ENCODE results near the gene RAX2.

RAX2 gene

DNA sequence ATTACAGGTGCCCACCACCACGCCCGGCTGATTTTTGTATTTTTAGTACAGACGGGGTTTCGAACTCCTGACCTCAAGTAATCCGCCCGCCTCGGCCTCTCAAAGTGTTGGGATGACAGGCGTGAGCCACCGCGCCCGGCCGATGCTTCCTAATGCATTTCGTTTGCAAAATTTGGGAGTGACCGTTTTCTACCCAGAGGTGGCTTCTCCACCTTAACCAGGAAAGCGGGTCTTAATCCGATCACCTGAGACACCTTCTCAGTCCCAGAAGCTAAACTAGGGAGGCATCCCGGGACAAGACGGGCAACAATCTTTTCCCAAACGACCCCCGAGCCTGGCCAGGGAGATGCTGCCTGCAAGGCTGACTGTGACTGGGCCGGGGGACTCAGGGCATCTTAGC, 29.0 kb upstream of the RAX2 start:
- DNase-seq = no peak

DNA sequence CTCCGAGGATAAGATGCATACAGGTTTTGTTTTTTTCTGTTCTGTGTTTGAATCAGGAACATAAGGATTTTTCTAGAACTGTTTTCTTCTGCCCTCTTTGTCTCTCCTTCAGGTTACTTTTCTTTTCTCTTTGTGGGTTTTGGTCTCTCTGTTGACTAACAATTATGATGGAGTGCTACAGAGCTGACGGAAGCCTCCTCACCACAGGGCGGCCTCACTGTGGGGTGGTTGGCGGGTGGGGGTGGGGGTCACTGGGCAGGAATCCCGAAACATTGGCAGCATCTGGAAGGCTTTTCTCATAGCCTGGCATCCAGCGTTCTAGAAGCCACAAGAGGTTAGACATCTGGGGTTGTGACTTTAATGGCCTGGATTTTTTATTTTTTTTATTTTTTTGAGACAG, 26.1 kb upstream of the RAX2 start:
- DNase-seq = no peak

DNA sequence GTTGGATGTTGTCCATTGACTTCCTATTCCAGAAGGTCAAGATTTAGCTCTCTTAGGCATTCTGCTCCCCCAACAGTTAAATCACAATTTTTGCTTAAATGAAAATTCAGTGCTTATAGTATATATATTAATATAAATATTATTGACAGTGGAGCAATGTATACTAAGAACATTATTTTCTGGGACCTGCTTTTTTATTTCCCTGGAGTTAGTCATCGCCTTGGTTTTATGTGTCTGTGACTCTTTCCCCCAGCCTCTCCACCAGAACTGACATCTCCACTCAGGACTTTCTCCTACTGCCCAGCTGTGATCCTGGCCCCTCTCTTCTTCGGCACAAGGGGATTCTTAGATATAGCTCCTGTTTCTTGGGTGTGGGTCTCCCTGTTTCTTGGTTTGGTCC, 24.3 kb upstream of the RAX2 start:
- no peak for DNase-seq

DNA sequence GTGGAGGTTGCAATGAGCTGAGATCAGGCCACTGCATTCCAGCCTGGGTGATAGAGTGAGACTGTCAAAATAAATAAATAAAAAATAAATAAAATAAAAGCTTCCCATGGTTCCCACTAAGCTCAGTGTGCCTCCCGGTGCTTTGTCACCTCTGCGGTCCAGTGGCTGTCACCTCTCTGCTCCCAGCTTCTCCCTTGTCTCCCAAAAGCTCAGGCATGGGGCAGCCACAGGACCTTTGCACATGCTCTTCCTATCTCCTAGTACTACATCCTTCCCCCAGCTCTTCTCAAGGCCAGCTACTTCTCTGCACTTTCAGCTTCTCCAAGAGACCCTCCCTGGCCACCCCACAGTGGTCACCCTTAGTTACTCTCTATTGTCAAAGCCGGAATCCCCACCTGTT, 21.8 kb upstream of the RAX2 start:
- DNase-seq = no peak

DNA sequence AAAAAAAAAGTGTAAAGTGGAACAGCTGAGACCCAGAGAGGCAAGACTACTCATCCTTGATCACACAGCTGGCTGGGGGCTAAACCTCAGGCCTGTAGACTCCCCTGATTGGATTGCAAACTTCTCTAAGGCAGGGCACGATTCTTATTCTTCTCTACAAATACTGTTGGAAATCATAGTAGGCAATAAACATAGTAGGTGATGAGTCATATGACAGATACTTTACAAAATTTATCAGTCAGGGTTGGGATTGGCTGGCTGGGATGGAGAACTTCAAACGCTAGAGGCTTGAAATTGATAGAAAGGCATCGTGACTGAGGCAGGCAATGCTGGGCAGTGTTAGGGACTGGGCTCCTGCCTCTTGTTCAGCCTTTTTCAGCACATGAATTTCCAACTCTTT, 20.1 kb upstream of the RAX2 start:
- no peak for DNase-seq

DNA sequence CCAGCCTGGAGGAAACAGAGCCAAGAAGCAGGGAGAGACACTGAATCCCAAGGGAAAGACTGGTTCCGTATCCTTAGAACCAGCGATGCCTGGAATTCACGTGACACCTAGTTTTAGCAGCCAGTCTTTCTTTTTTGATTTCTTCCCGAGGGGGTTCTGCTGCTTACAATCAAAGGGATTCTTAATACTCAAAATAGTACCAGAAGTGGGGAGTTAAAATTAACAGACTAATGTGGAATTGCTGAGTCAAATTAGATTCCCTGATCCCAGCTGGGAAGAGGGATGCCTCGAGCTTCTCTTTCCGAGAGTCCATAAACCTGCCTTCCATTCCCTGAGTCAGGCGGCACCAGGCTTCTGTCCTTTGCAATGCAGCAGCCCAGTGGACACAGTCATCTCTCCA, 18.9 kb upstream of the RAX2 start:
- DNase-seq = no peak

DNA sequence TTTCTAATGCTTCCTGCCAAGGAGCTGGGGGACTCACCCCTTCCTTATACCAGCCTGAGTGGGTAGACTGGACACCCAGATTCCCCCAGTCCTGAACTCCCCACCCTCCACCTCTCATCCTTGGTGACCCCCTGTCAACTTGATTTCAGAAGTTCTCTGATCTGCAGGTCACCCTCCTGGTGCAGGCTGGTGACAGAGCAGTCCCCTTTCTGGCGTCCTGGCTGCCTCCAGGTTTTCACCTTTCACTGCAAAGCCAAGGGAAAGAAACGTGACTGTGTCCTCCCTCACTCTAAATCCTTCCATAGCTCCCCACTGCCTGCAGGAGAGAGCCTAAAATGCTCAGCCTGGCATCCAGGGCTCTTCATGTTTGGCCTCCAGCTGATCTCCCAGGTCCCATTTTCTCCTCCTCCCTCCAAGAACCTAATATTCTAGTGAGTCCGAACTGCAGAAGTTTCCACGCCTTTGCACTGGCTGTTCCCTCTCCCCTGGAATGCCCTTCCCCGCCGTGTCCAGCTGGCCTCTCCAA, 18.2 kb upstream of the RAX2 start:
- no peak for DNase-seq

DNA sequence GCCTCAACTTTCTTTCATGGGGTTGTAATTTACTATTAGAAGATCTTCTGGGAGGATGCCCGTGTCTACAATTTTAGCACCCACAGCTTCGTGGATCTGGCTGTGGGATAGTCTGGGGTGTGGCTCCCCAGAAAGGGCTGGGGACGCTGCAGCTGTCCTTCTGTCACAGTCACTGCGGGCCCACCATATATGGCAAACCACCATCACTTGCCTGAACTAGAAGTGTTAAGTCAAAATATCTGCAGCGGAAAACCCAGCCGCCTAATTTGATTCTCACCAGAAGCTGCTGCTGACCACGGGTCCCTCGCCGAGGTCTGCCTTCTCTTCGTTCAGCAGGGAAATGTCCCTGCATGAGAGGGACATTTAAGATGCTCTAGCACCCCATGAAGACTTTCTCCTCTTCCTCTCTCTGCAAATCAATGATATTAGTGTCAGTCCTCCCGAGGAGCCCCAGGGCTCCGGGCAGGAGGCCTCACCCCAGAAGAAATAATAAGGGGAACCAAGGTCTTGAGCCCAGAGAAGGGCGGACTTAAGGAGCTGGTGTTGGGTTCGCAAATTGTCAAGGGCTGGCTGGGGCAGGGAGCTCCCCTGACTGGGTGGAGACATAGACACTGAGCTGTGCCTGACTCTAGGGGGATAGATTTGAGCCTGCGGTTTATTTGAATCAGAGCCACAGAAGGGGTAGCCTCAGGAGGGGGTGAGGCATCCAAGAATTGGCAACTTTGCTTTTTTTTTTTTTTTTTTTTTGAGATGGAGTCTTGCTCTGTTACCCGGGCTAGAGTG, 17.2 kb upstream of the RAX2 start:
- no peak for DNase-seq

DNA sequence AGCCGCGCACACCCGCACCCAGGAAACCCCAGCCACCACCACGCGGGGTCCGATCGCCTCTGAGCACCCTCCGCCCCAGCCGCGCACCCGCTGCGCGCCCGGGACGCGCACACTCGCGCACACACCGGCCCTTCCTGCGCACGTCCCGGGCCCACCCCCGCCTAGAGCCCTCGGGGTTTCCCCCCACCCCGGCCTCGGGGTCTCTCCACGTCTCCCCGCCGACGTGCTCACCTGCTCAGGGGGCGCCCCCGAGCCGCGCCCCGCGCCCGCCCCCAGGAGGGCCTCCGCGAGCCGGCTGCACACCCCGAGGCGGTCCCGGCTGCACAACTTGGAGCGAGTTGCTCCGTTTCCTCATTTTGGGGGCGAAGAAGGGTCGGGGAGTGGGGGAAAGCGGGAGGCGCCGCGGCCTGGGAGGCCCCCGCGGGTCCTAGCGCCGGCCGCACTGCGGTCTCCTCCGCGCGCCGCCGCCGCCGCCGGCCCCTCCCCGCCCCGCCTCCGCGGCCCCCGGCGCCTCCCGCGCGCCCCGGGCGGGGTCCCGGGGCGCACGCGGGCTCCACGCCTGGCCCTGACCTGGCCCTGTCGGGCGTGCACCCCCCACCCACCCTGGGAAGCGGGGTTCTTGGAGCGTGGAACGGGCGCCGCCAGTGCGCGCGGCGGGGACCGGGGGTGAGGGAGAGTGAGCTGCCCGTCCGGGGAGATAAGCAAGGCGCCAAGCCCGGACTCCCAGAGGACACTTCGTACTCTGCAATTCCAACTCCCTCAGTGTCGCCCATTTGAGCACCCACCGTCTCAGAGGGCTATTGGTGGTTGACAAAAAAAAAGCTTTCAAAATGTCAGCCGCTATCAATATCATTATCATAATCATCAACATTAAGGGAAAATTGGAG, 14.2 kb upstream of the RAX2 start, which contains the start of gene MATK:
Gene MATK, minus strand, starts transcription at position 444 of the 887 bp plus-strand sequence. CDS start 1,246 bp downstream, outside the sequence.
- no peak for DNase-seq

DNA sequence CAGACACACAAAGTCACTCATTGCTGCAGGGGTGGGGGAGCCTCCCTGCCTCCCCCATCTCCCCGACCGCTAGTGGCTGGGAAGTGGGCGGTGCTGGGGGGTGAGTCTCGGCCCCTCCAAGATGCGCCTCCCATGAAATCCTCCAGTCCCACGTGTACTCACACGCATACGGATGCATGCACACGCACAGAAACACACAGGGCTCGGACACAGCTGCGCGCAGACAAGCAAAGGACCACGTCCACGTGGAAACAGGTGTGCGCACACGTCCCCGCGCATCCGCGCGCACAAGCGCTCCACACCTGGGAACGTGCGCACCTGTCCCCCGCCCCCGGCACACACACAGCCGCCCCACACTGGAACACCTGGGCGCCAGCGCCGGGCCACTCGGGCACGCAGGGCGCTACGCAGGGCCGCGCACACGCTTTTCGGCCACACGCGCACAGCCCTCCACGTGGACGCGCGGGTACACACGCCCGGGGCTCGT, 13.5 kb upstream of the RAX2 start:
- DNase-seq = no peak

DNA sequence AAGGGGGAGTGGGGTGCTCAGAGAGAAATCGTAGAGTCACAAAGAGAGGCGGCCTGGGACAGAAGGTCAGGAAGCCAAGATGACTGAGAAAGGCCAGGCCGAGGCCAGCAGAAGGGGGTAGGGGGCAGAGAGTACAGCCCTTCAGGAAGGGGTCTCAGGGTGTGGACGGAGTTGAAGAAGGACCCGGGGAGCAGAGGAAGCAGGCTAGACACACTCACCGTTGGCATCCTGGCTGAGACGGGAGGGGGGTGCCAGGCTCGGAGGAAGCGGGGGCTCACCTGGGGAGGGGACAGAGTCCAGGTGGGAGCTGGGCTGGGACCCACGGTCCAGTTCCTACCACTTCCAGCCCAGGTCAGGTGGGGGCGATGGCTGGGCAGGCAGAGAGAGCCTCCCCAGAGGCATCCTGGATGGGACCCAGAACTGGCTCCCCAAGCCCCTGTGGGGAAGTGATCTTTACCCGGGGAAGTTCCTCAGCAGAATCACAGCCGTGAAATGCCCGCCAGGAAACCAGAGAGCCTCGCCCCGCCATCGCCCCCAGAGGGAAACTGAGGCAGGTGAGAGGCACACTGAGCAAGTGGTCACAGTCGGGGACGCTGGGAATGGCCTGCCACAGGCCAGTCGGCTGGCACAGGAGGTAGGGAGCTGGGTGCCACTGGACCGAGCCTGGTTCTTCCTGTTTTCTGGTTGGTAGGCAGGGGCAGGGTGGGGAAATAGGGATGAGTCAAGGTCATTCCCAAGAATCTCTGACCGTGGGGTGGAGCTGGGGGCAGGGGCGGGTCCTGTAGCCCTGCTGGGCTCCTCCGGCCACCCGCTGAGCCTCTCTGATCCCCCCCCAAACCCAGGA, 12.8 kb upstream of the RAX2 start:
- peak; percentile 18 for DNase-seq

DNA sequence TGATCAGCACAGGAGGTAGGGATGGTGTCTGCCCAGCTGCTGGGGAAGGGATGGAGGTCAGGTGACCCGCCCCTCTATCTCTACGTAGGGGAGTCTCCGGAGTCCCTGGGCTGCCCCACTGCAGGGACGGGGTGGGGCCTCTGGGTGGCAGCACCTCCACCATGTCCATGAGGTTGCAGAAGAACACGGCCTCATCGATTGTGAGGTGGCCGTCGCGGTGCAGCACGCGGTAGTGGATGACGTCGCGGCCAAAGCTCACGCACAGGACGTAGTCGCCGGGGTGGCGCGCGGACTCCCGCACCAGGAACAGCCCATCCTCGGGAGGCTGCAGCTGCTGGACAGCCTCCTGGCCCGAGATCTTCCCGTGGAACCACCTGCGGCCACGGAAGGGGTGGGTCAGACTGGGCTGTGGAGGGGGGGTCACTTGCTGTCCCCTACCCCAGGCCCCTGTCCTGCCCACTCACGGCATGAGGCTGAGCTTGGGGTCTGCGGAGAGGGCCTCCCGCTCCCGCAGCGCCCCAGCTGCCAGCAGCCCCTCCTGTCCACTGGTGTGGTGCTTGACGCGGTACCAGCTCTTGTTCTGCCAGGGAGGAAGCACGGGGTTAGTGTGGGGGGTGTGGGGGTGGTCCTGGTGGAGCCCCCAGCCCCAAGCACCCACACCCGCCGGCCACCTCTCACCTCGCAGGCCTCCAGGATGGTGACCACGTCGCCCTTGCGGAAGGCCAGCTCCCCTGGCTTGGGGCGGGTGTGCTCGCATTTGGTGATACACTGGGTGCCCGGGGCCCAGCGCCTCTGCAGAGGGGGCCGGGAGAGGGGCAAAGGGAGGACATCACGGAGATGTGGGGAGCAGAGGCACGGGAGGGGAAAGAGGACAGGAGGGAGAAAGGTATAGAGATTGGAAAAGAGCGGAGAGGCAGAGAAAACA, 11.9 kb upstream of the RAX2 start:
- no peak for DNase-seq

DNA sequence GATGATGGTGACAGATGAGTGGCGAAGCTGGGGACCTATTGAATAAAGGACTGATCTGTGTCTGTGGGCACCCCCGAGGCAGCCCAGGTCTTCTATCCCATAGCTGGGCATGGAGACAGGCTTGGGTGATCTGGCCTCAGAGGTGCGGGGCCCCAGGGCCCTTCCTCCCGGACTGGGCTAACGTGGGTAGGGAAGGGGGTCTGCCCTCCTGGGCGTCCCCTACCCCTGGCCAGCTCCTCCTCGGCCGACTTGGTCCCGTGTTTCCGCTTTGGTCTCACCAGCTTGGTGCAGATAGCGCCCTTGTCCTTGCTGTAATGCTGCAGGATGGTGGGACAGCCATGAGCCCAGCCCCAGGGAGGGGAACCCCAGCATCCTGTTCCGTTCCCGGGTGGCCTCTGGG, 10.9 kb upstream of the RAX2 start:
- no peak for DNase-seq

DNA sequence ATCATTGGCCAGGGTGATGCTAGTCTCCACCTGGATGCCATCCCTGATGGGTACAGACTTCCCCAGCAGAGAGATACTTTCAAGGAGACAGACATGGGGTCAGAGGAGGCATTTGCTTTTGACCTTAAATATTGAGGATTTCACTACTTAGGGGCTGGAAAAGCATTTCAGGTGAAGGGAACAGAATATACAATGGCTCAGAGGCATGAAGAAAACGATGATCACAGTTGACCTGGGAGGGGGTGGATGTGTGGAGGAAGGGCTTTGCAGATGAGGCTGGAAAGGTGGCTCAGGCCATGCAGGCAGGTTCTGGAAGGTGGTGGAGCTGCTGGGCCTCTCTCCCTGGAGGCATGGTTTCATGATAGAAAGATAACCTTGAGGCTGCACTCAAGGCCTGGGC, 10.3 kb upstream of the RAX2 start:
- no peak for DNase-seq

DNA sequence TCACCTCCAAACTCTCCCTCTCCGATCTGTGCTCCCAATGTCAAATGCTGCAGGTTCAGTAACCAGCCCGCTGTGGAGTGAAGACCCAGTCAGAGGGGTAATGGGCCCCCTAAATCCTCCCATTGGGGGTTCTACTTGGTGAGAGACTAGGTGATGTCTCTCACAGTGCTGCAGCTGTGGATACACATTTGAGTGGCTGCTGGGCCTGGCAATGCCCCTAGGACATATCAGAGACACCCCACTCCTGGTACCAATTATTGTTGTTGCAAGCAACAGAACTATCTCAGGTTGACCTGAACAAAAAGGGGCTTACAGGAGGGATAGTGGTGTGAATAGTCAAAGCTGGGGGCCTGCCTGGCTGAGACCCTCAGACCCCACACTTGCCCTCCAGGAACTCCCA, 9.6 kb upstream of the RAX2 start:
- no peak for DNase-seq

DNA sequence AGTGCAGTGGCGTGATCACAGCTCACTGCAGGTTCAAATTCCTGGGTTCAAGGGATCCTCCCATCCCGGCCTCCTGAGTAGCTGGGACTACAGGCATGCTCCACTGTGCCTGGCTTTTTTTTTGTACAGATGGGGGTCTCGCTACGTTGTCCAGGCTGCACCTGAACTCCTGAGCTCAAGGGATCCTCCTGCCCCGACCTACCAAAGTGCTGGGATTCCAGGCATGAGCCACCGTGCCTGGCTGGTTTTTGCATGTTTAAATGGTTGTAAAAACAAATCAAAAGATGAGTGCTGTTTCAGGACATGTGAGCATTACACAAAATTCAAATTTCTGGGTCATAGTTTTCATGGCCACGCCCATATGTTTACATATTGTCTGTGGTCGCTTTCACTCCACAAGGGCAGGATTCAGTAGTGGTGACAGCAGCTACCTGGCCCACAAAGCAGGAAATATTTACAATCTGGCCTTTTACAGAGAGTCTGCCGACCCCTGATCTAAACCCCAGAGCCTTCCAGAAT, 8.8 kb upstream of the RAX2 start:
- no peak for DNase-seq

DNA sequence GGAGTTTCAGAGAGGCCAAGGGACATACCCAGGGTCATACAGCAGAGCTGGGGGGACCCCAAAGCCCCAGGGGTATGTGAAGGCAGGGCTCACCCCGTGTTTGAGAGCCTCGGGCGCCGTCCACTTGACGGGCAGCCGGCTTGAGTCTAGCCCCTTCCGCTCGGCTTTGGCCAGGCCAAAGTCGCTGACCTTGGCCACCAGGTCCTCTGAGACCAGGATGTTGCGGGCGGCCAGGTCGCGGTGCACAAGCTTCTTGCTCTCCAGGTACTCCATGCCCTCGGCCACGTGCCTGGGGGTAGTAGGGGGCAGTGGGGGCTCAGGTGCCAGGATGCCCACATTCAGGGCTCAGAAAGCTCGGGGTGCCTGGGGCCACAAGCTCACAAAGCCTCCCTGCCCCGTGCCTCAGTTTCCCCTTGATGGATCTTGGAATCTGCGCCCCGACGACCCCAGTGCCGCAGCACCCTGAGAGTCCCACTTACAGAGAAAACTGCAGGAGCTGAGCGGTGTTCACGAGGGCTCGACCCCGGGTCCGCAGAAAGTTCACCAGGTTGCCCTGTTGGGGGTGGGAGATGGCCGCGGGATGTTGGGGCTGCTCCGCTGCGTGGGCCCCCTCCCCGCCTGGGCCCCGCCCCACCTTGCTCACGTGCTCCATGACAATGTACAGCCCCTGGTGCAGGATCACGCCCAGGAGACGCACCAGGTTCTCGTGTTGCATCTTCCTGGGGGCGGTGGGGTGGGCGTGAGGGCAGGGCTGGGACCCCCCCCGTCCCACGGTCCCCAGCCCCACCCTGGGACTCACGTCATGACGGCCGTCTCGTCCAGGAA, 7.1 kb upstream of the RAX2 start:
- no peak for DNase-seq

DNA sequence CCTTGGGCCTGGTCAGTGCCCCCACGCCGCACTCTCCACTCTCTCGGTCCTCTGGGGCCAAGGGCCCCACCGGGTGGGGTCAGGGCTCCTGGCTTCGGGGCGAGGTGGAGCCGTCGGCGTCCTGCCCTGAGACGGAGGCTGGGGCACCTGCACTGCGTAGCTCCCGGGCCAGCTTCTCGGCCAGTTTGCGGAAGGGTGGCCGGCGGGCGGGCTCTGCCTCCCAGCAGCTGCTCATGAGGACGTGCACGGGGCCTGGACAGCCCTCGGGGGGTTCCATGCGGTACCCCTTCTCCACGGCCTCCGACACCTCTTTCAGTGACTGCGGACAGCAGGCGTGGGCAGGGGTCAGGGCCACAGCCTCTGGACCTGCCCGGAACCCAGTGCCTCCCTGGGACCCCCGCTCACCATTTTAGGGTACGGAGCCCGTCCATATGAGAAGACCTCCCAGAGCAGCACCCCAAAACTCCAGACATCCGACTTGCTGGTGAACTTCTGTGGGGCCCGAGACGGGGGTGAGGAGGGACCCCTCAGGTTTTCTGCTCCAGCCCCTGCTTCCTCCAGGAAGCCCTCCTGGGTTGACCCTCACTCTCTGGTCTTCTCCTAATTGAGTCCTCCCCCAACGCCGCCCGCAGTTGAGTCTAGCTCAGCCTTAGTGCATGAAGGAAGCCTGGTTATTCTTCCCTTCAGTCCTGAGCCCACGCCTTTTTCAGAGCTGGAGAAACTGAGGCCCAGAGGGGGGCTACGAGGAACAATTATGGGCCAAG, 6.3 kb upstream of the RAX2 start:
- DNase-seq = no peak

DNA sequence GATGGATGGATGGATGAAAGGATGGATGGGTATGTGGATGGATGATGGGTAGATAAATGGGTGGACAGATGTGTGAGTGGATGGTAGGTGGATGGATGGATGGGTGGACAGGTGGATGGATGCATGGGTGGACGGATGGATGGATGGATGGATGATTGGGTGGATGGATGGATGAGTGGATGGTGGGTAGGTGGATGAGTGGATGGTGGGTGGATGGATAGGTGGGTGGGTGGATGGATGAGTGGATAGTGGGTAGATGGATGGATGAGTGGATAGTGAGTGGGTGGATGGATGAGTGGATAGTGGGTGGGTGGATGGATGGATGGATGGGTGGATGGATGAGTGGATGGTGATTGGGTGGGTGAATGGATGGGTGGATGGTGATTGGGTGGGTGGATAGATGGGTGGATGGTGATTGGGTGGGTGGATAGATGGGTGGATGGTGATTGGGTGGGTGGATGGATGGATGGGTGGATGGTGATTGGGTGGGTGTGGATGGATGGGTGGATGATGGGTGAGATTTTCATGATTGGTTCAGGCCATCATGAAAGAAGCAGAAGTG, 4.5 kb upstream of the RAX2 start:
- DNase-seq = no peak

Data from EL (cell line).